Suprapubic skin (tissue), 4 donors: ENCODE results near the gene FKBP15. TPM values are rescaled to one million over a fixed set of nuclear protein-coding genes. Genes with fewer than 3 reads are reported as not detected.
"Not testable (repeated sequence)": the region's sequence is repeated elsewhere in the genome, so short reads cannot be mapped to it uniquely, and the experiment has no call there.

Experiments used
- DNase-seq, 2 donors: peaks; one replicate each; pipeline ENCODE4 v3.0.0-alpha.2; 2019; ENCODE audit warnings: low spot score in 2 of 2
- H3K27ac ChIP-seq: fragments of 200-600 bp; sonication (generic); one replicate; pipeline ENCODE4 v1.5.1; 2019
- H3K27me3 ChIP-seq: fragments of 200-600 bp; sonication (generic); one replicate; pipeline ENCODE4 v1.5.1; 2019
- H3K36me3 ChIP-seq: fragments of 200-600 bp; sonication (generic); one replicate; pipeline ENCODE4 v1.5.1; 2019
- H3K4me1 ChIP-seq: fragments of 200-600 bp; sonication (generic); one replicate; pipeline ENCODE4 v1.5.1; 2019
- H3K4me3 ChIP-seq: fragments of 200-600 bp; sonication (generic); one replicate; pipeline ENCODE4 v1.5.1; 2019; ENCODE audit warnings: mild to moderate bottlenecking
- H3K9me3 ChIP-seq: fragments of 200-600 bp; sonication (generic); one replicate; pipeline ENCODE4 v1.5.1; 2019
- EP300 ChIP-seq: sonication (generic); formaldehyde crosslinking; IDR thresholded peaks from one replicate; pipeline ENCODE4 v1.6.1; 2017; ENCODE audit warnings: antibody characterized with exemption
- POLR2A ChIP-seq, 2 donors: fragments of 450-650 bp; IDR thresholded peaks; one replicate each; pipeline ENCODE4 v1.6.1; 2017; ENCODE audit warnings: antibody characterized with exemption in 2 of 2, mild to moderate bottlenecking in 2 of 2, moderate library complexity in 2 of 2
- POLR2AphosphoS5 ChIP-seq, 3 donors: sonication (generic); formaldehyde crosslinking; IDR thresholded peaks; one replicate each; pipeline ENCODE4 v1.6.1; 2017; ENCODE audit warnings: antibody characterized with exemption in 3 of 3
- WGBS: methylation state at CpG from one replicate; pipeline ENCODE4 v1.1.5; 2018; 5-methylcytosine and 5-hydroxymethylcytosine counted together
- total RNA-seq, 4 donors: library from RNA; depleted of rRNA; stranded (reverse); fragments of >200 nt; gene quantifications; one replicate each; pipeline ENCODE4 v1.1.0, GENCODE V29; 2016
- TF ChIP-seq, protein P1 (sequence below), 2 donors: fragments of 200-600 bp in 1 of 2; fragments of 450-650 bp in 1 of 2; sonication (generic) in 1 of 2; IDR thresholded peaks; one replicate each; pipeline ENCODE4 v1.5.1; 2016 to 2019; ENCODE audit warnings: antibody characterized with exemption in 2 of 2, mild to moderate bottlenecking in 1 of 2, moderate library complexity in 1 of 2

The FKBP15 gene
- total RNA-seq, 4 donors from 2014 or later = 26.2 to 45.7 (median 30.5) TPM

DNA sequence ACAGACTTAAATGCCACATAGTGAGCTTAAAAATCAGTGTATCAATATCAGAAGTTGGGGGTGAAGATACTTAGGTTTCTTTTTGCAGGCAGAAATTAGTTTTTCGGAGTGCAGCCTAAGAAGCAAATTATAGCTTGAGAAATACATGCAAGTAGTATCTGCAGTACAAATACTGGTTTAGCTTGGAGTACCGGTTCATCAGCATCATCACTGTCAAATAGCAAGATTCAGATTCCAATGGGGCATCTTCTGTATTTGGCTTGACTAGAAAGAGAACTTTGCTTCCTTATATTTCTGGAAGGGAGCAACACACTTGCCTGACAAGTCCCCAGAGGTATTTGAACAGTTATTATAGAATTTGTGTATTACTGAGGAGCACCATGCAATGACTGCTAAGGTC is 20.1 kb upstream of the FKBP15 start:
- 77% methylated on average over 2 of the region's 2 CpGs for whole genome bisulfite sequencing
- no peak for DNase-seq
- H3K4me1 ChIP-seq = peaks cover 7% of the 10 kb centered on the region
- H3K27ac ChIP-seq = no peak overlapping the region
- no peak overlapping the region for H3K4me3 ChIP-seq
- H3K9me3 ChIP-seq = no peaks in the 10 kb centered on the region
- H3K27me3 ChIP-seq = no peaks in the 10 kb centered on the region
- TF ChIP-seq POLR2AphosphoS5 (IDR thresholded peaks at IDR 0.05) = no peak
- H3K36me3 ChIP-seq = no peaks in the 10 kb centered on the region

DNA sequence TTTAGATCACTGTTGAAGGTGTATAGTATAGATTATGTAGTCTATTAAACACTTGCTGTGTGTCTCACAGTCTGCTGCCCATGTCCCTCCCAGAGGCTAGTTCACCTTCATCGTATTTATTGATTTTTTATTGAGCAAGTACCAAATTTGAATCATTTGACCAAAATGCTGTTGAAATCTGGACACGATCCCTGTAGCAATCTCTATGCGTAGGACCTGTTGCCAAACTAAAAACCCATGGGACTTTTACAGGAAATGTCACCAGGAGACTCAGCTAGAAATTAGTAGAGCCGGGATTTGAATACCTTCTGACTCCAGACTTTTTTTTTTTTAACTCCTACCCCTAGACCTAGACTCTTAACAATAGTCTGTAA is 17.8 kb upstream of the FKBP15 start:
- WGBS = 69% methylated on average over 4 of the region's 4 CpGs
- TF ChIP-seq POLR2AphosphoS5 (IDR thresholded peaks at IDR 0.05) = no peak
- TF ChIP-seq POLR2A (IDR thresholded peaks at IDR 0.05) = no peak
- TF ChIP-seq EP300 = no peak
- TF ChIP-seq, protein P1, sequence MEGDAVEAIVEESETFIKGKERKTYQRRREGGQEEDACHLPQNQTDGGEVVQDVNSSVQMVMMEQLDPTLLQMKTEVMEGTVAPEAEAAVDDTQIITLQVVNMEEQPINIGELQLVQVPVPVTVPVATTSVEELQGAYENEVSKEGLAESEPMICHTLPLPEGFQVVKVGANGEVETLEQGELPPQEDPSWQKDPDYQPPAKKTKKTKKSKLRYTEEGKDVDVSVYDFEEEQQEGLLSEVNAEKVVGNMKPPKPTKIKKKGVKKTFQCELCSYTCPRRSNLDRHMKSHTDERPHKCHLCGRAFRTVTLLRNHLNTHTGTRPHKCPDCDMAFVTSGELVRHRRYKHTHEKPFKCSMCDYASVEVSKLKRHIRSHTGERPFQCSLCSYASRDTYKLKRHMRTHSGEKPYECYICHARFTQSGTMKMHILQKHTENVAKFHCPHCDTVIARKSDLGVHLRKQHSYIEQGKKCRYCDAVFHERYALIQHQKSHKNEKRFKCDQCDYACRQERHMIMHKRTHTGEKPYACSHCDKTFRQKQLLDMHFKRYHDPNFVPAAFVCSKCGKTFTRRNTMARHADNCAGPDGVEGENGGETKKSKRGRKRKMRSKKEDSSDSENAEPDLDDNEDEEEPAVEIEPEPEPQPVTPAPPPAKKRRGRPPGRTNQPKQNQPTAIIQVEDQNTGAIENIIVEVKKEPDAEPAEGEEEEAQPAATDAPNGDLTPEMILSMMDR (IDR thresholded peaks at IDR 0.05) = no peak
- no peak overlapping the region for H3K4me3 ChIP-seq
- no peak for DNase-seq
- peaks cover 18% of the 10 kb centered on the region for H3K4me1 ChIP-seq
- H3K36me3 ChIP-seq = no peaks in the 10 kb centered on the region
- no peaks in the 10 kb centered on the region for H3K9me3 ChIP-seq
- no peak overlapping the region for H3K27ac ChIP-seq
- H3K27me3 ChIP-seq = no peaks in the 10 kb centered on the region

DNA sequence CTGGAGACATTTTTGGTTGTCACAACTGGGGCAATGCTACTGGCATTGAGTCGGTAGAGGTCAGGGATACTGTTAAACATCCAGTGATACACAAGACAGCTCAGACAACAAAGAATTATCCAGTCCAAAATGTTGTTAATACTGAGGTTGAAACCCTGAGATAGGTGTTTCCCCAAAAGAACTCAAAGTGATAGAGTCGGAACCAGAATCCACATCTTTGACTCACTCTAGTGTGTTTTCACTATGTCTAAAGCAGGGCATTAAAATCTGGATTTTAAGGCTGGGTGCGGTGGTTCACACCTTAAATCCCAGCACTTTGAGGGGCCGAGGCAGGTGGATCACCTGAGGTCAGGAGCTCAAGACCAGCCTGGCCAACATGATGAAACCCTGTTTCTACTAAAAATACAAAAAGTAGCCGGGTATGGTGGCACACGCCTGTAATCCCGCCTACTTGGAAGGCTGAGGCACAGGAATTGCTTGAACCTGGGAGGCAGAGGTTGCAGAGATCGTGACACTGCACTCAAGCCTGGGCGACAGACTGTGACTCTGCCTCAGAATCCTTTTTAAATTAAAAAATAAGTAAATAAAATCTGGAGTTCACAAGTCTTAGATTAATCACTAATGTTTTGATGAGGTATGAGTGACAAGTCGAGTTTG is 17.3 kb upstream of the FKBP15 start:
- DNase-seq = no peak
- peaks cover 23% of the 10 kb centered on the region for H3K4me1 ChIP-seq
- no peak for TF ChIP-seq EP300
- no peak for TF ChIP-seq POLR2AphosphoS5 (IDR thresholded peaks at IDR 0.05)
- TF ChIP-seq, protein P1 (IDR thresholded peaks at IDR 0.05) = no peak
- TF ChIP-seq POLR2A (IDR thresholded peaks at IDR 0.05) = no peak
- H3K27me3 ChIP-seq = no peaks in the 10 kb centered on the region
- 89% methylated on average over 10 of the region's 10 CpGs for WGBS
- no peaks in the 10 kb centered on the region for H3K36me3 ChIP-seq
- H3K9me3 ChIP-seq = no peaks in the 10 kb centered on the region
- H3K27ac ChIP-seq = no peak overlapping the region
- no peak overlapping the region for H3K4me3 ChIP-seq

DNA sequence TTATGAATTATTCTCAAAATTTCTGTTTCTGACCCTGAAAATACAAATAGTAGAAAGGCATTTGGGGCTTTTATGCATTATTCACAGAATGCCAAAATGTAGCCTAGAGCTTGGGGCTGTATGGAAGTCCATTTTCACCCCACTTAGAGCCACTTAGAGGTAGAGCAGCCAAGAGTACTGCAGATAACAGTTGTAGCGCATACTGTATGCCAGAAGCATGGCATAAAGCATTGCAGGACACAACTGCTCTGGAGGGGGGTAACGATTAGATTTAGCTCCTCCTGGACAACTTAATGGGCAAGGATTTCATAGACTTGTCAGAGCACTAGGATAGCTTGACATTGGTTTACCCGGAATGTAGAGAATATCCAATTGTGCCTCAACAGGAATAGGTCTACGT is 15.9 kb upstream of the FKBP15 start:
- DNase-seq = no peak
- Histone ChIP-seq H3K4me1 (peaks cover 31% of the 10 kb centered on the region), H3K27ac (no peak overlapping the region), H3K36me3 (no peaks in the 10 kb centered on the region), H3K9me3 (no peaks in the 10 kb centered on the region), H3K27me3 (no peaks in the 10 kb centered on the region), H3K4me3 (no peak overlapping the region)
- 95% methylated on average over 4 of the region's 4 CpGs for WGBS
- TF ChIP-seq POLR2AphosphoS5 (IDR thresholded peaks at IDR 0.05) (no peak), POLR2A (IDR thresholded peaks at IDR 0.05) (no peak), EP300 (no peak)
- TF ChIP-seq, protein P1 (IDR thresholded peaks at IDR 0.05) = no peak

DNA sequence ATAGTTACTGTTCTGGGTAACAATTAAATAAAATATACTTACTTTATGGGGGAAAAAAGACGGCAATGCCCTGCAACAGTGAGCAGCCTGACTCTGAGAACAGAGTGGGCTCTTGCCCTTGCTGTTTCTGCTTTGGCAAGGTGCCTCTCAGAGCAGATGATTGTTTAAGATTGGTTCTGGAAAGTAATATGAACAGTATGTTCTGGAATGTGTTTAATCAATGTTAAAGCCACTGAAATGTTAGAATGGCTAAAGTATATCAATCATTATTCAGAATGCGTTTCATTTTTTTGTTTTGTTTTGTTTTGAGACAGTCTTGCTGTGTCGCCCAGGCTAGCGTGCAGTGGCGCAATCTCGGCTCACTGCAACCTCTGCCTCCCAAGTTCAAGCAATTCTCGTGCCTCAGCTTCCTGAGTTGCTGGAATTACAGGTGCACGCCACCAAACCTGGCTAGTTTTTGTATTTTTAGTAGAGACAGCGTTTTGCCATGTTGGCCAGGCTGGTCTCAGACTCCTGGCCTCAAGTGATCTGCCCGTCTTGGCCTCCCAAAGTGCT is 14.7 kb upstream of the FKBP15 start:
- 78% methylated on average over 10 of the region's 10 CpGs for WGBS

DNA sequence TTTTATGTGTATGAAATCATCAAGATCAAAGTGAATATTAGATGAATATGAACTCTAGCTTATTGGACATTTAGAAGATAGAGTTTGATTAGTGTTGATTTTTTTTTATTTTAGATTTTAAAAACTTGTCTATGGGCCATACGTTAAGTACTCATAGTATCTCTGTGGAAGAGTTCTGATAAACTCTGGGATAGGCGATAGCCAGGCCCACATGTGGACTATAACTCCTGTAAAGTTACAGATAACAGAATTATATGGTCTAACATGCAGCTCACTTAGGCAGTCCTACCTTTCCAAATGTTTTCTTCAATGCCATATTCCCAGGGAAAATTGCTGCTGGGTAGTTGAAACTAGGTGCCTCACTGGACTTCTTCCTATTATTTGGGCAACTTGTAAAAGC is 10.6 kb upstream of the FKBP15 start:
- no peak overlapping the region for H3K27ac ChIP-seq
- no peak overlapping the region for H3K4me3 ChIP-seq
- H3K4me1 ChIP-seq = peaks cover 27% of the 10 kb centered on the region
- no peaks in the 10 kb centered on the region for H3K36me3 ChIP-seq
- TF ChIP-seq POLR2AphosphoS5 (IDR thresholded peaks at IDR 0.05) (no peak), POLR2A (IDR thresholded peaks at IDR 0.05) (no peak), EP300 (no peak)
- TF ChIP-seq, protein P1 (IDR thresholded peaks at IDR 0.05) = no peak
- WGBS = 98% methylated on average over 2 of the region's 2 CpGs
- no peak for DNase-seq
- H3K9me3 ChIP-seq = no peaks in the 10 kb centered on the region
- no peaks in the 10 kb centered on the region for H3K27me3 ChIP-seq

More for the DNA sequence above, 14.7 kb upstream of the FKBP15 start:
- not testable (repeated sequence) for H3K9me3 ChIP-seq, H3K27ac ChIP-seq, H3K36me3 ChIP-seq, H3K4me3 ChIP-seq, H3K27me3 ChIP-seq, DNase-seq
- peaks cover 31% of the 10 kb centered on the region for H3K4me1 ChIP-seq
